ENCODE data around the gene TMEM143. TPM values are rescaled to one million over a fixed set of nuclear protein-coding genes. Genes with fewer than 3 reads are reported as not detected.

Gene TMEM143
- total and polyA plus RNA-seq, 2 of the 8 experiments (the other 6 are each of a cell fraction or from before 2014, with no cell fraction given), result 14.2 to 19.1 TPM

- TF ChIP-seq CHD7 (IDR thresholded peaks at IDR 0.05; ENCODE audit: insufficient replicate concordance, low read length) (no peak), TAF7 (optimal IDR thresholded peaks at IDR 0.05; ENCODE audit: borderline replicate concordance, low read depth, low read length) (no peak), BCL11A (IDR thresholded peaks at IDR 0.05; ENCODE audit: low read depth in 2 of 2, low read length in 2 of 2) (no peak), POU5F1 (IDR thresholded peaks at IDR 0.05; ENCODE audit: low read depth, low read length) (no peak), EZH2 (IDR thresholded peaks at IDR 0.05; ENCODE audit: low read depth, low read length, severe bottlenecking) (no peak), SP2 (IDR thresholded peaks at IDR 0.05; ENCODE audit: low read length) (no peak), ASH2L (IDR thresholded peaks at IDR 0.05; ENCODE audit: low read length) (no peak), CTCF (IDR thresholded peaks at IDR 0.05; ENCODE audit: control extremely low read depth in 1 of 3, insufficient read depth in 1 of 3, low read depth in 1 of 3, low read length in 3 of 3) (no peak), MAFK (IDR thresholded peaks at IDR 0.05; ENCODE audit: low read depth, low read length) (no peak)
These were observed 59.9 kb downstream of the TMEM143 start (continued) for GRCh38 chr19:48303866-48304265.
